ENCODE measurements around the gene TRPC4AP.

- TF ChIP-seq CTCF (IDR thresholded peaks at IDR 0.05; ENCODE audit: insufficient read depth, low read length, poor library complexity, severe bottlenecking) = no peak
- TF ChIP-seq EZH2phosphoT487 (conservative IDR thresholded peaks at IDR 0.05; ENCODE audit: low read length) = no peak
These were observed 111.9 kb downstream of the TRPC4AP start for GRCh38 chr20:34980543-34981233.

Data from SU-DHL-6 (cell line).